GM12891 (cell line): ENCODE measurements around the gene TREX2.

Experiments
- PAX5 ChIP-seq: IDR thresholded peaks from 2 replicates; pipeline ENCODE4 v1.6.1; 2011; ENCODE audit warnings: low read length, moderate library complexity, mild to moderate bottlenecking; ENCODE audit not compliant: insufficient read depth, severe bottlenecking
- POLR2A ChIP-seq: IDR thresholded peaks from 2 replicates; pipeline ENCODE4 v1.6.1; 2011; ENCODE audit warnings: low read depth, low read length, control low read depth
- POLR2AphosphoS5 ChIP-seq: IDR thresholded peaks from 2 replicates; pipeline ENCODE4 v1.6.1; 2011; ENCODE audit warnings: low read depth, low read length, control low read depth

- TF ChIP-seq POLR2AphosphoS5, result no peak
- no peak for TF ChIP-seq POLR2A
- no peak for TF ChIP-seq PAX5
Measured at GRCh38 chrX:153449368-153450113, 3.7 kb upstream of the TREX2 start.
